Activated CD4-positive, alpha-beta T cell treated with anti-CD3 and anti-CD28 coated beads, Interleukin-2, Interleukin-6, amounts not matched to agents 100 ng/mL and 50 ng/mL, durations not matched to agents 16 hours and 8 hours (primary cell): ENCODE data around the gene COL13A1.
A peak's percentile ranks its signal among the peaks of the same experiment; 100 is the strongest.

Experiments
- DNase-seq: peaks from one replicate; pipeline ENCODE4 v3.0.0-alpha.2; 2020

Gene COL13A1

DNA sequence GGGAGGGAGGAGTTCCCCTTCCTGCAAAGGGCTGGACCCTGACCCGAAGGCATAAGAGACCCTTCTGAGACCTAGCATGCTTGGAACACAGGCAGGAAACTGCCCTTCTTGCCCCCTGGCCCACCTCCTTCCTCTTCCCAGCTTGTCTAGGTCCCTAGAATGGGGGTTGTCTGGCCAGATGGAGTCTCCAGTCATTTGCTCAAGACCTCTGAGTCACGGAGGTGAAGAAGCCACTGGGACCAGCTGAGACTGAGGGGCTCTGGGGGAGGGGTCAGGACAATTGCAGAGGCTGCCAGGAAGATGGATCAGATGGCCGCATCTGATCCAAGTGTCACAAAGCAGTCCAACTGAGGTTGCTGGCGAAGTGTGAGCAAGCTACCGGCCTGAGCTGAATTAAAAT, 46.2 kb downstream of the COL13A1 start:
- no peak for DNase-seq

DNA sequence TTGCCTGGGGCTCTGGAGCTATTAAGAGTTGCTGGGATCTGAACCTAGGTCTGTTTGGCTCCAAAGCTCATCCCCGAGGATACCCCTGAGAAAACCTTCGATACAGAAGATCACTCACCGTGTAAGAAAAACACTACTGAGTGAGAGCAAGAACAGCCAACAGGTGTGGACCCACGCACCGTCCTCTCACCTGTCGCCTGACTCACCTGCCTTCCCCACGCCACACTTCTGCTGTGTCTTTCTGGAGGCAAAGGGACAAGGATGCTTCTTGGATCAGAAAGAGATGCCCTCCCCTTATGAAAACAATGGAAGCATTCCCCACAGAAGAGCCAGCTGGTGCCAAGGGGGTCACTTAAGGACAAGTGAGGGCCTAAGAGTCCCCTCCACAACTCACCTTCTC, 46.7 kb downstream of the COL13A1 start:
- no peak for DNase-seq

DNA sequence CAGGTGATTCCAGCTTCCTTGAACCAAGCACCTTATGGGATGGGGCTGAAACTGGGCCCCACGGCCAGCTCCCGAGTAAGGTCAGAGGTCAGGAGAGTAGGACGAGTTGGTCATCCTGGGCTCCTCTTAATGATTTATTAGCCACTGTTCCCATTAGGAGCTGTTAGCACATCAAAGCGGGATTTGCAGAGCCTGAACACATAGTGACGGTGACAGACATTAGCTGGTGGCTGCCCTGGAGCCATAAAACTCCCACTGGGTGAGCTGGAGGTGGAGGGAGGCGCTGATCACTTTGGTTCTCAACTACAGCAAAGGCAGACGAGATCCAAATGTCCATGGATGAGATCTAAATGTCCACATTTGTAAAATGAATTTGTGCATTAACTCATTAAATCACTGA, 48.1 kb downstream of the COL13A1 start:
- no peak for DNase-seq

DNA sequence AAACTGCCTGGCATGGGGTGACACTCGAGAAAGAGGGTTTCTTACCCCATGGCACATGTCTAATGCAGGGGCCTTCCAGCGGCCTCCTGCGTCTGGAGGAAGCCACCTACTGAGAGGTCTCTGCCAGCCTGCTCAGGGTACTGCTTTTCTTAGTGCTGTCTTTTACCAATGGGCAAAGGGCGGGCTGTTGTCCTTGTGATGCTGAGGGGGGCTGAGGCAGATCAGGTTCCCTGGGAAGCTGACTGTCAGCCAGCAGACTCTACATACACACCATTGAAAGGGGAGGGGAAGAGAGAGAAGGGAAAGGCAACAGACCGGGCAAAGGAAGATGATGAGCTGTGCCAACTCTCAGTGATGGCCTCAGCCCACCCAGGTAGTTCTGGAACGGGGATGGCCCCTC, 48.7 kb downstream of the COL13A1 start:
- DNase-seq = no peak

DNA sequence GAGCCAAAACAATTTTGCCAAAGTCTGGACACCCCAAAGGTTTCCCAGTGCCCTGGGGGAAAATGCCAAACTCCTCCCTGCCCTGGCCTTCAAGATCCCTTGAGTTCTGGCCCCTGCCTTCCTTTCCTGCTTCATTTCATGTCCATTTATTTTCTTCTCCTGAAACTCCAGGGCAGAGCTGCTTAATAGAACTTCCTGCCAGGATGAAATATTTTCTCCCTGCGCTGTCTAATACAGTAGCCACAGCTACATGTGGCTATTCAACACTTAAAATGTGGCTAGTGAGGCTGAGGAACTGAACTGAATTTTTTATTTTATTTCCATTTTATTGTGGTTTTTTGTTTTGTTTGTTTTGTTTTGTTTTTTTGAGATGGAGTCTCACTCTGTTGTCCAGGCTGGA, 49.6 kb downstream of the COL13A1 start:
- DNase-seq = no peak

DNA sequence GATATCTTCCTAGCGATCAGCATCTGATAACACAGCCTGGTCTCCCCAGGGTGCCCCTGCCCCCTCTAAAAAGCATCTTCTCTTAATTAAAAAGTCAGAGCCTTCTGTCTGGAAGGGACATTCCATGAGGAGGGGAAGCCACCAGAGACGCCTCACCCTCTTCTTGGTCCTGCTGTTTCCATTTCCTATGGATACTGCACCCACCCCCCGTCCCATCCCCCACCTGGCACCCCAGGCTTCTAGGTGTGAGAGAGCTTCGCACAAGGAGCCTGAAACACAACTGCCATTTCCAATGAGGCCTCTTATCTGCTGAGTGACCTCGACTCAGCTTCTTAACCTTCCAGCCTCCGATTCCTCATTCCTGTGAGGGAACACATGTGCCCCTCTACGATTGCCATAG, 51.4 kb downstream of the COL13A1 start:
- DNase-seq = no peak

DNA sequence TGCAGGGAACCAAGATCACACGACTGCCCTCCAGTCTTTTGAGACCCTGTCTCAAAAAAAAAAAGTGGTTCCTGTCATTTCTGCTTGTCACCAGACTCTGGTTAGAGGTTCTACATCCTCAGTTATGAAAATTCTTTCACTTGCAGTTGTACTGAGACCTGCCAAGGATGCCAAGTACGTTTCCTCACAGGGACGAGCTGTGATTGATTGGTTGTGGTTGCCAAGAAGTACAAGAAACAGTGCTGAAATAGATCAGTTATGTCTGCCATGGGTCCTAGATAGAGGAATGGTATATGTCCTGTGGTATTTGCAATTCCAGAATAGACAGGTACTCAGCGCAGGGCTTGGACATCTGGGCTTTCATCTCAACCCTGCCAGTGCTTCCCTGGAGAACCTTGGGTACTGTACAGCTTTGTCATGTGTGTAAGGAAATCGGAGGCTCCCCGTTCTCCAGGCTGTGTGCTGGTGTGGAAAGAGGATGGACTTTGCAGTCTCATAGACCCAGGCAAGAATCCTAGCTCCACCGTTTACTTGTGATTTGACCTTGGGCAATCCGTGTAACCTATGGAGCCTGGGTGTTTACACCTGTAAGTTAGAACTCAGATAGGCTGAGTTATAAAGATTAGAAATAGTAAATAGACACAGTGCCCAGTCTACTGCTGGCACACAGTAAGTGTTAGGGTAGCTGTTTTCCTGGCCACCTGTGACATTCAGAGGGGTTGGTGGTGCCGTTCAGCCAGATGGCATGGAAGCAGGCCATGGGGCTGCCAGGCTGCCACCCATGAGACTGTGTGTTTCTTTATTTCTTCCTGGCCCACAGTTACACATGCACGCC, 53.0 kb downstream of the COL13A1 start:
- DNase-seq = no peak

DNA sequence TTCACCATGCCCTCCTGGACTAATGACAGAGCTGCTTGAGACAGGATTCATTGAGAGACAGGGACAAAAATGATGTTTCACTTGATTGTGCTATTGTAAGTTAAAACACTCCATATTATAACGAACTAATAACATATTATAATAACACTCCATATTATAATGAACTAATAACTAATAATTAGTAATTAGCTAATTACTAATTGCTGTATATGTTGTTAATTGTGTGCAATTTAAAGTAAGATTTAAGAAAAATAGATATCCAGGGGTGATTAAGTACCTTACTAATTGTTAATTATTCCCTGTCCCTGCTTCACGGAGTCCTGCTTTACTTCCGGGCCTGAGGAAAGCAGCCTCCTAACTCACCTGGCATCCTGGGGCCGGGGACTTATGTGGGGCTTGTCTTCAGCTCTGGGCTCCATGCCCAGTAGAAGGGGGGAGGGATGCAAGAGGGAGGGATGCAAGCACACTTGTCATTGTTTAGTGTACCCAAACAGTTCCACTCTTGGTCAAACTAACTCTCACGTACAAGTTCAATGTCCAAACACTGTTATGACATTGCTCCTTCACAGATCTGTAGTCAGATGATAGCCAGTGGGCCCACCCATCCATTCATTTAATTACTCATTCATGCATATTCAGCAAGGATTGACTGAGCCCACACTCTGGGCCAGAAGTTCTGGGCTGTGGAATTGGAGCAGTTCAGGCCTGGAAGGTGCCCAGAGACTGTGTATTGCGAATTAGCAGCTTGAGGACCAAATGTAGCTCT, 53.8 kb downstream of the COL13A1 start:
- no peak for DNase-seq

DNA sequence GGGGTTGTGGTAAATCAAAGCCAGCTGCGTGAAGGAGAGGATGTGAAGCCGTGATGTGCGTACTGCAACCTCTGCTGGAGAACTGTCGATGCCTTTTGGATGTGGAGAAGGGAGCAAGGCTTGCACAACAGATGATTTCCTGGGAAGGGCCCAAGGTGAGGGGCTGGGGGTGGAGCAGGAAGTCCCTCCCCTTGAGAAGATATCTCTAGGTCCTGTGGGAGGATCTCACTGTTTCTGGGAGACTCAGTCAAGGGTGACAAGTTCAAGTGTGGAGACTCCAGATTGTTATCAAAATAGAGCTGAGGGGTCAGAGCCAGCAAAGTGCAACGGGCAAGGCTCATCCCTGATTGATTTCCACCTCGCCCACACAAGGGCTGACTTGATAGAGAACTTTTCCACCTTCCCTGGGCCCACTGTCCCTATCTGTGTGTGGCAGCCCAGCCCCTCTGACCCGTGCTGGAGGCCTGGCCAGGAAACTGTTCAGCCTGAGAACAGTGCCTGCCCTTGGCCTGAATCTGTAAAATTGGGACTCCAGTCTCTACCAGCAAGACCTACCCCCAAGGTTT, 55.0 kb downstream of the COL13A1 start:
- no peak for DNase-seq

DNA sequence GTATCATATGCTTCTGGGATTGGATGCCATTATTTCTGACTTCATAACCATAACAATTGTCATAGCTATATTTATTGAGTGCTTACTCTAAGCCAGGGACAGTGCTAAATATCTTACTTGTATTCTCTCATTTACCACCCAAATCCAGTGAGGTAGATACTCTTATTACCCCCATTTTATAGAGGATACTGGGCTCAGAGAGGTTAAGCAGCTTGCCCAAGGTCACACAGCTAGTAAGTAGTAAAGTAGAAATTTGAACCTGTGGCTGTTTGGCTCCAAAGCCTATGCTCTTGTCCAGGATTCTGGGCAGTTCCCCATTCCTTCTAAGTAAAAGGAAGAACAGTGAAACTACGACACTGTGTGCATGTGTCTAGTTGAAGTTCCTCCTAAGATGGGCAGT, 56.5 kb downstream of the COL13A1 start:
- no peak for DNase-seq

DNA sequence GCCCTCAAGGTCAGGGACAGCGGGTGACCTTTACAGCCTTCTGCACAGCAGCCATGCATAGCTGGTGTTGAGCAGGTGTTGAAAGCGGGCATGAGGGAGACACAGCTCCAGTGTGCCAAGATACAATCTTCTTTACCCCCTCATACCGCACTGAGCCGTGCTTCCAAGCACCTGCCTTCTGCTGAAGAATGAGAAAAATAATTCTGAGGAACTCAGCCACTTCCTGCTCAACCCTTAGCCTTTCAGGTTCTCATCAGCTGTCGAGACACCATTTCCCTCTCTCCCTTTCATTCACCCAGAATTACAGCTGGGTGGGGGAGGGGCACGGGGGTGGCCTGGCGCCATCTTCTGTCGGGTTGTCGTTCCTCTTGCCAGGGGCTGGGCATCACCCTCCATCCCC, 58.6 kb downstream of the COL13A1 start:
- DNase-seq = no peak

DNA sequence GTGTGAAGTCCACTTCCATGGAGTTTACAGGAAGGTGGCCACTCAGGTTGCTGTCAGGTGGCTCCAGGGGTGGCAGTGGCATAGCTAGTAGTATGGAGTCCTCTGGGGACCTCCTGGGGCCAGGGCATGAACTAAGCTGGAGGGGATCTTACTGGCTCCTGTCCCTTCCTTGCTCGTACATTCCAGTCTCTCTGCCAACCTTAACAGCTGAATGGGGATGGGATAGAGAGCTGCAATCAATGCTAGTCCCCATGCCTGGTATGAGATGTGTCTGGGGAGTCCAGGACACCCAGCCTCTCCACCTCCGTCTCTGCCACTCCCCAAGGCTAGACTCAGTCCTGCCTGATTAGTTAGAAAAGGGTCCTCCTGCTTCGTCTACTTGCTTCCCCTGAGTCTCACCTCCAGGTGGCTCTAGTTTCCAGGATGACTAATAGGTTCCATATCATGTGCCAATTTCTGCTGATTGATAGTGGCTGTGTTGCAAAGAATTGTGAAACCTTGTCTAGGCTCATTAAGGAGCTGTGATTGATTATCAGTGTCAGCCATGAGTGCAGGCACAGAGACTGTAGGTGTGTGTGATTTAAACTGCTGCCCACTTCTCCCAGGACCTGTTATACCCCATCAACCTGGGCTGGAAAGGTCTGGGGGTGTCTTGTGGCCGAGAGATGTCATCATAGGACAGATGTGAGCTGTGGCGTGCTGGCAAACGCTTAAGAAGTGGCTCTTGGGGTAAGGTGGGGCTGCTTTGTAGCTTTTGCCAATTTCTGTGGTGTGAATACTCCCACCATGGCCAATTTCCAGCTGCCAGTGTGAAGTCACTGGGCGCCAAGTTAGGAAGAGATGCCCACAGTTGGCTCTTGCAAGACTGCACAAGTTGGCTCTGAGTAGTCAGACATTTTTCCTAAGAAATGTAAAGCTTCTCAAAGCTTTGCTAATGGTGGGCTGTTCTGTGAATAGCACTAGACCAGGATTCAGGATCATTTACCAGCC, 59.8 kb downstream of the COL13A1 start:
- DNase-seq = peak; percentile 49

DNA sequence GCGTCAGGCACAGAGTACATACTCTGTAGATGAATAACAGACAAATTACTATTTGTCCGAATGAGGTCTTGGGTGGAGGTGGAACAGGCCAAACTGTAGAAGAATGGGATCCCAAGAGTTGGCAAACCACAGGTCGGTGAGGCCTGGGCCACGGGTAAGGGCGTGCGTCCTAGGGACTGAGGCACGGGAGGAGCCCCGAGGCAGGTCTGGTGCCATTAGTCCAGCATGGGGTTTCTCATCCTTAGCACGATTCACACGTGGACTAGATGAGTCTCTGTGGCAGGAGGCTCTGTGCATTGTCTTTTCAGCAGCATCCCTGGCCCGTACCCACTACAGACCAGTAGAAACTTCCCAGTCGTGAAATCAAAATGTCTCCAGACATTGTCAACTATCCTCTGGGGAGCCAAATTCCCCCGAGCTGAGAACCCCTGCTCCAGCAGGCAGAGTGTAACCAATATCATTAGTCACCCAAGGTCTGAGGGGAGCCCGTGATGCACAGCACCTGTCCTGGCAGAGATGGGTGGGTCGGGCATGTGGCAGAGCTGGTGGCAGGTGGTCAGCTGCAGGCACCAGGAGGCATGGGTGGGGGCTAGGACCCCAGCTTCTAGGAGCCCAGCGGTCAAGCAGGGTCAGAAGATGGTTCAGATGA, 61.3 kb downstream of the COL13A1 start:
- no peak for DNase-seq

DNA sequence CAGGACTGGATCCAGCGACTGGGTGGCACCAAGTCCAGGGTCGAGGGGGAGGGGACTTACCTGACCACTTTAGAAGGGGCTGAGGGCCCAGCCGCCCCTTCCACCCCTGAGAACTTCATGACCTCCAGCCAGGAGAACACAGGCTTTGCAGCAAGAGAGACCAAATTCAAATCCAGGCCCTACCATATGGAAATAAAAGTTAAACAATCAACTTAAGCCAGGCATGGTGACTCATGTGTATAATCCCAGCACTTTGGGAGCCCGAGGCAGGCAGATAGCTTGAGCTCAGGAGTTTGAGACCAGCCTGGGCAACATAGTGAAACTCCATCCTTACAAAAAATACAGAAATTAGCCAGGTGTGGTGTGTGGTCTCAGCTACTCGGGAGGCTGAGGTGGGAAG, 61.9 kb downstream of the COL13A1 start:
- no peak for DNase-seq

DNA sequence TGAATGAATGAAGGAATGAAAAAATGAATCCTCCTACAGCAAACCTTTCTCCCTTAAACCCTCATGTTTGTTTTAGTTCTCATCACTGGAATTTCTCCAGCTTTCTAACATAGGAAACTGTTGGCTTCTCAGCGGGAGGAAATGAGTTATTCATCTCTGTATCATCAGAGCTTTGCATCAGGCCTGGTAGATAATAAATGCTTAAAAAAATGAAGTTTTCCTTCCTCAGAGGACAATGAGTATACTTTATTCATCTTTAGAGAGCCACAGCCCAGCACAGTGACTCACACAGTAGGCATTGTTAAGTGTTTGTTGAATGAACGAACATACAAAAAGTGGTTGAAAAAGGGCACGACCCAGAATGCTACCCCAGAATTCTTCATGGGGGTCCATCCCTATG, 62.6 kb downstream of the COL13A1 start:
- DNase-seq = no peak

DNA sequence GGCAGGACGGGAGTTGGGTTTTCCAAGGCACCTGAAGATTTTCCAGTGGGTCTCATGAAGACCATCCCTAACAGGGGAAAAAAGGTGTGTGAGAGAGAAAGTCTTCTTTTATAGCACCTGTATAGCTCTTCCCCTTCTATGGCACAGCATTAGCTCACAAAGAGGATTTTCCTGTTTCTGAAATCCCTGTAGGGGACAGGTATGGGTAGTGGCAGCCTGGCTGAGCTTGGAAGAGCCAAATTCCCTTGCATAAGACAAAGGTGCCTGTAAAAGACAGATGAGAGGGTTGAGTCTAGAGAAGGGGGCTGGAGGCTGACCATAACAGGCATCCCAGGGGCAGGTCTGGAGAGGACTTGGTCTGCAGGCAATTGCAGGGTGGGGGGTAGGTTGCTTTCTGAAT, 63.7 kb downstream of the COL13A1 start:
- no peak for DNase-seq

DNA sequence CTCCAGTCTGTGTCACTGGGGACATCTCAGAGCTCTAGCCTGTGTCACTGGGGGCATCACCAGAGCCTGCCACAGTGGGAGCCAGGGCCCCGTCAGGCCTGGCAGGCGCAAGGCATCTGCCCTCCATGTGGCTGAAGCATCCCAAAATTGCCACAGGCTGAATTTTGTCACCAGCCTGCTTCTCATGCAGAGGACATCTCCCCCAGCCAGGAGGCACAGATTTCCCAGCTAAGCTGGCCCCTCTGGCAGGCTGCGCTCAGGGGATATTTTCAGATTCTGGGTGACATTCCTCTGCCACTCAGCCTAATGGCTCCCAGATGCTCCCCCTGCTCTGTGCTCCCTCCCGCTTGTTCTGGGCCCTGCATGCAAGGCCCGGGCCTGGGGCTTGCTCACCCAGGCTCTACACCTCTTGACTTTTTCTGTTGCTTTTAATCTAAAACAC, 64.6 kb downstream of the COL13A1 start:
- DNase-seq = no peak

DNA sequence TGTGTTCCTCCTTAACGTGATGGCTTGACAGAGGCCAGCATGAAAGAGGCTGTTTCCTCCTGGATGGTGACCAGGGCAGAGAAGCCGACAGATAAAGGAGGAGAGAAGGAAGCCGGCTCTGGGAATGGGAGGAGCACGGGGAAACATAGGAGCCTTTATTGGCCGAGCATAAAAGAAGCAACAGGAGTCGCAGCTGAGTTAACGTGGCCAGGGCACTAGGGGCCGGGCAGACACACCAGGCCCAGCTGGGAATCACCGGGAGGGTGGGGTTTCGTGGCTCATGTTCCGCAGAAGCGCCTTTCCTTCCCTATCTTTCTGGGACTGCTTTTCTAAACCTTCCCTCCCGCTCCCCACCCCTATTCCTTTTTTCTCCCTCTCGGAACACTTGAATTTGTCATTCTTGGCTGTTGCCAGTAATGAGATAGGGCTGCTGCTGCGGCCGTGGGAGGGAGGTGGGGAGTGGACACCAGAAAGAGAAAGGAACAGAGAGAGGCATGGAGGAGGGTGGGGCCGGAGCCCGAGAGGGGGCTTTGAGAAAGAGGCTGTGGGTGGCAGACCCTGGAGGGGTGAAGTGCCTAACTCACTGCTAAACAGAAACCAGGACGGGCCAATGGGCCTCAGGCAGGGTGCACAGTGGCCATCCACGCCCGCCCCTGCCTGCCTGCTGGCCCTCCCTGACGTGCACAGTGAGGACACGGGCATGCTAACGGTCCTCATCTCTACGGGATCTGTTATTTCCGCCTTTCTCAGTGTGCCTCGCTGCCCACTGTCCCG, 65.2 kb downstream of the COL13A1 start:
- DNase-seq = no peak

DNA sequence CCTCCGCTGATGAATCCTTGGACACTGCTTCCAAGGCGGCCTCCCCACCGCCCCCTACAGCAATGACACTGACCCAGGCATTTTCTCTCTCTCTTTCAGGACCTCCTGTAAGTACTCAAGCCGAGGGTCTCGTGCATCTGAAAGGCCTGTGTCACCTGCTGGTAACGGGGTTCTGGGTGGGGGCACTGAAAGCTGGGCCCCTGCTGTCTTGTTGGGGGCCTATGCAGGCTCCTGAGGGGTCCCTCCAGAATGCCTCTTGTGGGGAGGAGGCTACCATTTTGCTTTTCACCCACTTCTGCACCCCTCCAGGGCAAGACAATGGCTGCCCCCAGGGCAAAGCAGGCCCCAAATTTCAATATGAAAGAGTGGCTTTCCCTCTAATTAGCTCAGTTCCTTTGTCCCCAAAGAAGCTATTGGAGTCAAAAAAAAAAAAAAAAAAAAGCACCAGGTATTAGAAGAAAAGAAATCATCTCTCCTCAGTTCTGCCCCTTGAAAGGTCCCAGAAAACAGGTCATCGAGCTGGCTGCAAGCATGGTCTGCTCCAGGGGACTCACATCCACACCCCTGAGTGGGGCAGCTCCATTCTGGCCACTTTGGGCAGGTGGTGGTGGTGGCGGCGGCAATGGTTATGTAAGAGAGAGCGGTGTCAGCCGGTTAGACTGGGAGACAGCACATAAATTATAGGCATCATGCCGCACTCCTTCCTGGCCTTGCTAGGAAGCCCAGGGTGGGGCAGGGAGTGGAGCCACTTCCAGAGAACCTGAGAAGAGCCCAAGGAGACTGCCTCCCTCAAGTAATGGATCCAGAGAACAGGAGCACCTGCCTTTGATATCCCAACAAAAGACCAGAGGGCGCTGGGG, 66.2 kb downstream of the COL13A1 start:
- no peak for DNase-seq

DNA sequence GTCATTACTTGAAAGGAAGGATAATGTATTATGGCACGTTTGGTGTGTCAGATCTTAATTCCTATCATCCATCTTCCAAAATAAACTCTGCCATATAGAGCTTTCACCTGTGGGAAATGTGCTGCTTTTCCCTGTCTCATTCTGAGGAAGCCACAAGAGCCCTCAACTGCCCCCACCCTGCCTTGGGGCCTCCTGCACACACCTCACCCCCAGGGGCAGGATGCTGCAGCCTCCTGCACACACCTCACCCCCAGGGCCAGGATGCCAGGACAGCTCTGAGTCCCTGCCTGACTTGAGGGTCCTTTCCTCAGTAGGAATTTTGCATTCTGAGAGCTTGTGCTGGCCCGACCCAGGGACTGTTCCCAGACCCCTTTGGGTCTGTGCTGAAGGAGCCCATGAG, 67.1 kb downstream of the COL13A1 start:
- no peak for DNase-seq
